HCT116 (cell line): ENCODE measurements around the gene EBP. TPM values are rescaled to one million over a fixed set of nuclear protein-coding genes. Genes with fewer than 3 reads are reported as not detected.

Source experiments
- ATAC-seq: fragments of 200-7000 bp; cut with Tn5 transposase; 2 replicates; pipeline ENCODE4 v1.9.1; 2020; ENCODE audit warnings: mild to moderate bottlenecking, moderate library complexity
- BruUV-seq: library from RNA; stranded (reverse); fragments of 400-500 nt; replicated peaks from 2 replicates; lab custom pipeline; 2021; lab: Mats Ljungman, UMichigan
- CTCF ChIA-PET: fragments of 300-600 bp; sonication (Branson Sonifier 250); formaldehyde crosslinking; loops from one replicate; lab custom pipeline; 2021; ENCODE audit warnings: antibody characterized with exemption; lab: Charles Lee
- POLR2A ChIA-PET: fragments of 300-600, 350-600 bp; sonication (Branson Sonifier 250); formaldehyde crosslinking; loops from one replicate; lab custom pipeline; 2021; ENCODE audit warnings: antibody characterized with exemption; lab: Charles Lee
- RAD21 ChIA-PET, 2 experiments: fragments of 300-600 bp; sonication (Branson Sonifier 250); formaldehyde crosslinking; loops; one replicate each; lab custom pipeline; 2023; ENCODE audit warnings: low total read pairs in 2 of 2; ENCODE audit not compliant: uncharacterized antibody in 2 of 2, unreplicated experiment in 2 of 2, low non-redundant PET in 1 of 2; lab: Charles Lee
- DNase-seq: peaks from one replicate; pipeline ENCODE4 v3.0.0-alpha.2; 2010; ENCODE audit warnings: low read depth, low spot score
- H2AFZ ChIP-seq: fragments of 200-600 bp; shearing (Covaris generic), sonication (generic); 2 replicates; pipeline ENCODE4 v1.6.1; 2017; ENCODE audit warnings: low read depth, mixed run types, mixed read lengths, antibody characterized with exemption, low read length; ENCODE audit not compliant: poor library complexity, severe bottlenecking
- H3K27ac ChIP-seq: 2 replicates; pipeline ENCODE4 v1.5.1; 2012; ENCODE audit warnings: low read depth, low read length
- H3K27me3 ChIP-seq: fragments of 200-600 bp; sonication (generic); 2 replicates; pipeline ENCODE4 v1.6.1; 2016; ENCODE audit warnings: mixed run types, low read length, mixed read lengths; ENCODE audit not compliant: insufficient read depth
- H3K36me3 ChIP-seq, 2 experiments: fragments of 200-500 bp in 1 of 2; fragments of 200-600 bp in 1 of 2; sonication (Bioruptor generic) in 1 of 2; sonication (generic) in 1 of 2; 2 replicates each; pipeline versions ENCODE4 v1.5.1 to v1.6.1; 2014 to 2016; ENCODE audit warnings: low read length in 2 of 2, inconsistent platforms in 1 of 2, mixed read lengths in 1 of 2, mixed run types in 1 of 2; ENCODE audit not compliant: insufficient read depth in 2 of 2, control insufficient read depth in 1 of 2
- H3K4me1 ChIP-seq, 2 experiments: fragments of 200-600 bp in 1 of 2; sonication (generic) in 1 of 2; 2 replicates each; pipeline versions ENCODE4 v1.5.1 to v1.6.1; 2012 to 2017; ENCODE audit warnings: low read length in 2 of 2, inconsistent platforms in 1 of 2, mild to moderate bottlenecking in 1 of 2, mixed read lengths in 1 of 2, mixed run types in 1 of 2, moderate library complexity in 1 of 2; ENCODE audit not compliant: insufficient read depth in 2 of 2, control insufficient read depth in 1 of 2
- H3K4me2 ChIP-seq: fragments of 200-600 bp; sonication (generic); 2 replicates; pipeline ENCODE4 v1.6.1; 2017; ENCODE audit warnings: mixed run types, low read length, mixed read lengths
- H3K4me3 ChIP-seq, 2 experiments: fragments of 200-600 bp in 1 of 2; sonication (generic) in 1 of 2; replicated peaks in 1 of 2; 2 replicates each; pipeline ENCODE4 v1.5.1; 2011 to 2016; ENCODE audit warnings: low read length in 2 of 2, control low read depth in 1 of 2, low read depth in 1 of 2, mild to moderate bottlenecking in 1 of 2, mixed read lengths in 1 of 2, mixed run types in 1 of 2
- H3K79me2 ChIP-seq: fragments of 200-600 bp; sonication (generic); 2 replicates; pipeline ENCODE4 v1.6.1; 2017; ENCODE audit warnings: mild to moderate bottlenecking, mixed run types, low read length, moderate library complexity, mixed read lengths; ENCODE audit not compliant: insufficient read depth
- H3K9ac ChIP-seq: fragments of 200-600 bp; sonication (generic); 2 replicates; pipeline ENCODE4 v1.6.1; 2016; ENCODE audit warnings: low read length, mixed read lengths
- H3K9me2 ChIP-seq: fragments of 200-600 bp; sonication (generic), shearing (Covaris generic); 2 replicates; pipeline ENCODE4 v1.6.1; 2017; ENCODE audit warnings: mixed run types, mild to moderate bottlenecking, moderate library complexity; ENCODE audit not compliant: insufficient read depth
- H3K9me3 ChIP-seq, 2 experiments: fragments of 200-500 bp in 1 of 2; fragments of 200-600 bp in 1 of 2; sonication (Bioruptor generic) in 1 of 2; sonication (generic) in 1 of 2; 2 replicates each; pipeline ENCODE4 v1.6.1; 2014 to 2017; ENCODE audit warnings: low read length in 2 of 2, mixed read lengths in 2 of 2, inconsistent platforms in 1 of 2, low read depth in 1 of 2, mild to moderate bottlenecking in 1 of 2, mixed run types in 1 of 2, moderate library complexity in 1 of 2; ENCODE audit not compliant: control insufficient read depth in 1 of 2, insufficient read depth in 1 of 2
- H4K20me1 ChIP-seq: fragments of 200-600 bp; sonication (generic), shearing (Covaris generic); 2 replicates; pipeline ENCODE4 v1.6.1; 2017; ENCODE audit warnings: mixed run types, mild to moderate bottlenecking, moderate library complexity; ENCODE audit not compliant: insufficient read depth
- ATF3 ChIP-seq: IDR thresholded peaks from 2 replicates; pipeline ENCODE4 v1.6.1; 2012
- CBX3 ChIP-seq: IDR thresholded peaks from 2 replicates; pipeline ENCODE4 v1.6.1; 2012; ENCODE audit warnings: low read depth
- CEBPB ChIP-seq: IDR thresholded peaks from 2 replicates; pipeline ENCODE4 v1.6.1; 2012; ENCODE audit warnings: low read depth
- ELF1 ChIP-seq: IDR thresholded peaks from 2 replicates; pipeline ENCODE4 v1.6.1; 2012; ENCODE audit warnings: low read depth, borderline replicate concordance
- EZH2 ChIP-seq: fragments of 200-600 bp; sonication (generic); IDR thresholded peaks from 2 replicates; pipeline ENCODE4 v1.6.1; 2017; ENCODE audit warnings: antibody characterized with exemption, mixed run types
- EZH2phosphoT487 ChIP-seq: fragments of 200-600 bp; IDR thresholded peaks from 2 replicates; pipeline ENCODE4 v1.6.1; 2018; ENCODE audit warnings: antibody characterized with exemption, borderline replicate concordance
- JUND ChIP-seq: IDR thresholded peaks from 2 replicates; pipeline ENCODE4 v1.6.1; 2012
- MAX ChIP-seq: IDR thresholded peaks from 2 replicates; pipeline ENCODE4 v1.6.1; 2012
- POLR2AphosphoS5 ChIP-seq: IDR thresholded peaks from 2 replicates; pipeline ENCODE4 v1.6.1; 2011; ENCODE audit warnings: mild to moderate bottlenecking, low read depth, low read length, moderate library complexity
- RAD21 ChIP-seq: IDR thresholded peaks from 2 replicates; pipeline ENCODE4 v1.6.1; 2012; ENCODE audit warnings: low read depth, mild to moderate bottlenecking
- REST ChIP-seq: IDR thresholded peaks from 2 replicates; pipeline ENCODE4 v1.6.1; 2012; ENCODE audit warnings: low read depth
- SIN3A ChIP-seq: IDR thresholded peaks from 2 replicates; pipeline ENCODE4 v1.6.1; 2012; ENCODE audit warnings: low read depth
- SRF ChIP-seq: IDR thresholded peaks from 2 replicates; pipeline ENCODE4 v1.6.1; 2012; ENCODE audit warnings: low read depth
- YY1 ChIP-seq: IDR thresholded peaks from 2 replicates; pipeline ENCODE4 v1.6.1; 2011; ENCODE audit warnings: low read length, low read depth, moderate library complexity, mild to moderate bottlenecking; ENCODE audit not compliant: insufficient replicate concordance; ENCODE audit errors: extremely low read depth
- ZFX ChIP-seq: fragments of 450-650 bp; IDR thresholded peaks from 2 replicates; pipeline ENCODE4 v1.6.1; 2017
- ZNF274 ChIP-seq: fragments of 200-500 bp; sonication (Bioruptor generic); IDR thresholded peaks from 2 replicates; pipeline ENCODE4 v1.6.1; 2014; ENCODE audit warnings: mild to moderate bottlenecking, low read depth, low read length, inconsistent platforms
- intact Hi-C: fragments of 100-400 bp; cut with micrococcal nuclease; formaldehyde crosslinking; loops from 2 replicates; pipeline ENCODE4 v1.10.0; 2022
- total RNA-seq: library from RNA; stranded (reverse); gene quantifications from one replicate; pipeline ENCODE4 v1.2.1, GENCODE V29; 2021; ENCODE audit not compliant: unreplicated experiment

The EBP gene
- total RNA-seq, 1 experiment from 2014 or later, result 93.8 TPM

DNA sequence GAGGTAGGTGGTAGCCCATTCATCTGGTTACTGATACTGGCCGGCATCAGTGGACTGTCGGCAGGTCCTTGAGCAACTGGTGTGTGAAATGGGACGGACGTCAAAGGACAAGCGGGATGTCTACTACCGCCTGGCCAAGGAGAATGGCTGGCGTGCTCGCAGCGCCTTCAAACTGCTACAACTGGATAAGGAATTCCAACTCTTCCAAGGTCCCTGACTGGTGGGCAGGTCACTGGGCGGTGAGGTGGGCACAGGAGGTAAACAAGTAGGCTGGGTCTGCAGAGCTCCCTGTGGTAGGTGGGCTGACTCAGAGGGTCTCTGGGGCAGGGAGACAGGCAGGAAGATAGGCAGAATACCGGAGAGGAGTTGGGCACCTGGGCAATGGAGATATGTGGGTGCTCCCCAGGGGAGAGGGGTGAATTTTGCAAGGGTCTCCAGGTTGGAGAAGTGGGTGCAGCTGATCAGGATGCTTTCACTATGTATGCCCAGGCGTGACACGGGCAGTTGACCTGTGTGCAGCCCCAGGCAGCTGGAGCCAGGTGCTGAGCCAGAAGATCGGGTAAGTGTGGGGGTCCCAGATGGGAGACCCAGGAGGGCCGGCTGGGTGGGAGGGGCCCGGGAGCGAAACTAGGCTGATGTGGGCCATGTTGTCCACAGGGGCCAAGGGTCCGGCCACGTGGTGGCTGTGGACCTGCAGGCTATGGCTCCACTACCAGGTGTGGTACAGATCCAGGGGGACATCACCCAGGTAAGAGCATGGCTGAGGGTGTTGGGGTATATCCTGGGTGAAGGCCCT, 43.5 kb upstream of the EBP start:
- 0 out of 2 replicates have a peak overlapping the region, but pooled peaks have one; percentile 86 for H3K4me2 ChIP-seq
- H3K9me3 ChIP-seq, result no peaks in the 10 kb centered on the region
- no peak overlapping the region for H2AFZ ChIP-seq
- intact Hi-C loops, result loop anchor here (2.0 to 10.0 kb wide), 2 partner anchors 61 to 97 kb away; partner anchors contain the start of genes RBM3 and TBC1D25
- peaks cover 41% of the 10 kb centered on the region for H3K79me2 ChIP-seq
- TF ChIP-seq ELF1, result no peak
- TF ChIP-seq CEBPB, result no peak
- TF ChIP-seq SIN3A, result no peak
- no peak for TF ChIP-seq CBX3
- no peak for TF ChIP-seq ATF3
- no peak for TF ChIP-seq JUND
- TF ChIP-seq YY1, result no peak
- no peak for TF ChIP-seq EZH2phosphoT487
- TF ChIP-seq SRF, result no peak
- TF ChIP-seq EZH2, result no peak
- no peak for TF ChIP-seq MAX
- no peak for TF ChIP-seq ZFX
- no peak for TF ChIP-seq POLR2AphosphoS5
- TF ChIP-seq ZNF274, result no peak
- TF ChIP-seq RAD21, result no peak
- TF ChIP-seq REST, result no peak
- no peak overlapping the region for H3K4me3 ChIP-seq
- peaks cover 5 to 22% of the 10 kb centered on the region in 2 experiments; a peak in 3 of 4 replicates for H3K4me1 ChIP-seq
- no peak overlapping the region for H3K9ac ChIP-seq
- no peaks in the 10 kb centered on the region for H3K27me3 ChIP-seq
- no peaks in the 10 kb centered on the region for H3K9me2 ChIP-seq
- no TSS peak for BruUV-seq
- DNase-seq (no peak), ATAC-seq (no peak)
- peaks cover 4 to 9% of the 10 kb centered on the region in 2 experiments; a peak in 2 of 4 replicates for H3K36me3 ChIP-seq
- POLR2A ChIA-PET, result no interaction called here
- no peaks in the 10 kb centered on the region for H4K20me1 ChIP-seq
- H3K27ac ChIP-seq, result no peak overlapping the region
- CTCF ChIA-PET, result no interaction called here
- RAD21 ChIA-PET, result no interaction called here
